Measurements from ENCODE around the gene CAMTA1.
"Not testable (repeated sequence)": the region's sequence is repeated elsewhere in the genome, so short reads cannot be mapped to it uniquely, and the experiment has no call there.

The CAMTA1 gene

DNA sequence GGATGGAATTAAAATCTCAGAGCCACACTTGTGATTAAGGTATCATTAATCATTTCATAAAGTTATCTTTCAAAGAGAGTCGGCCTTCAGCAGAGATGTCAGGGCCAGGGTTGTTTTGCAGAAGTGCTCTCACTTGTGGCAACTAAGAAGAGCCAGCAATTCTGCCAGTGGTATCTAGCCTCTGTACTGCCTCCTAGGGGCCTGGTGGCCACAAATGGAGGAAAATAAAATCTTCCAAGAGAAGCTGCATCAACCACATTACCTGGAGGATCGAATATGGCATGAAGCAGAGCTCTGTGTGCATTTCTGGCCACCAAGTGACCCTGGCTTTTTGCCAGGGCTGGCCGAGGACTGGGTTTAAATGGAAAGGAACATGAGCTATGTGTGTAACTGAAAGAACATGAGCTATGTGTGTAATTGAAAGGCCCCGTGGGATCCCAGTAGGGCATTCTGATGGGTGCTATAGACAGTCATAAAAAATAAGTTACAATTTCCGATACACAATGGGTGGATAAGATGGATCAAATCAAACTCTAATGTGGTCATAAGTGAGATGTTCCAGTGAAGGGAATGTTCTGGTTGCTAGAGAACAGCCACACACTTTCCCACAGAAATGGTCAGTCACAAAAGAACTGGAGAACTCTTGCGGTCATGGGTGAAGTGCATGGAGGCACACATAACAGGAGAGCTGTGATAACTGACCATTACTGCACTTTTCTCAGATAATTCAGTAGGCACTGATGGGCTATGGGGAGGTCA is 335.8 kb downstream of the CAMTA1 start:
- DNase-seq: no peak

DNA sequence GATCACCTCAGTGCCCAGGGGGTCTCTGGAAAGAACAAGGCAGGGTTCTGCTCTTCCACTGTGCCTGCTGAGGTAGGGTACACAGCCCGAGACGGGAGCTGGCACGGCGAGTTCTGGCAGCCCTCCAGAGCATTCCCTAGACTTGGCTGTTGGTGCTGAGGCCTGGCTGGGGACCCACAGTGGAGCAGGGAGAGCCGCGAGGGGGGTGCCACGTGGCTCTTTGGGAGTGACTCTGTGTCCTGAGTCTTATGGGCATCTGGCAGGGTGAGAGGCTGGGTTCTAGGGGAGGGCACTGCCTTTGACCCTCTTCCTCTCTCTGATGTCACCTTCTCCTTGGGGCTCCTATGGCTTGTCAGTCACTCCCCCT is 336.4 kb downstream of the CAMTA1 start:
- DNase-seq: no peak

DNA sequence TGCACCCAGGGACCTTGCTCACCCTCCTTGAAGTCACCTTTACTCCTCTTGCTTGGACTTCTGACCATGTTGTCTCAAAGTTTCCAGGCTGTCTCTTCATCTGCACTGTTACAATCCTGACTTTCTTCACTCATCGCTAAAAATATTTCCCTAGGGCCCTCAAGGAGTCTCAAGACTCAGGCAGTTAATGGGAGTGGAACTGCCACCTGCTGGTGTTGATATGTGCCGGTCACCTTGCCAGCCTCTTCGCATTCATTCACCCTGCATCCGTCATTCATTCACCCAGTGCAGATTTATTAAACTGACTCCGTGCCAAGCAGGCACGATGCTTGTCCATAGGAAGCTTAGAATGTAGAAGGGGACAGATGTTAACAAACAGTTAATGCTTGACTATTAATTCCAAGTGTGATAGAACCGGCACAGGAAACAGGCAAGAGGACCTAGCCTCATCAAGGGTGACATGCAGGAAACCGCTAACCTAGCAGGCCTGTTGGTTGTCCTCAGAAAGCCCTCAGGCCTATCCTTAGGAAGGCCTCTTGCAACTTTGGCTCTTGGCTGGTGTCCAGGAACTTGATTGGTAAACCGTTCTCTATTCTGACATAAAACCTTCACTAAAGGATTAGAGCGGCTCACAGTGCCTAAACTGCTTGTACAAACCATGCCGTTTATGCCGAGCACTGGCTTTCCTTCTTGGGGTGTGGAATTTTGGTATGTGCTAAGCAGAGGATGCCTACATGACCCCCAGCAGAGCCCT is 342.2 kb downstream of the CAMTA1 start:
- DNase-seq: no peak

DNA sequence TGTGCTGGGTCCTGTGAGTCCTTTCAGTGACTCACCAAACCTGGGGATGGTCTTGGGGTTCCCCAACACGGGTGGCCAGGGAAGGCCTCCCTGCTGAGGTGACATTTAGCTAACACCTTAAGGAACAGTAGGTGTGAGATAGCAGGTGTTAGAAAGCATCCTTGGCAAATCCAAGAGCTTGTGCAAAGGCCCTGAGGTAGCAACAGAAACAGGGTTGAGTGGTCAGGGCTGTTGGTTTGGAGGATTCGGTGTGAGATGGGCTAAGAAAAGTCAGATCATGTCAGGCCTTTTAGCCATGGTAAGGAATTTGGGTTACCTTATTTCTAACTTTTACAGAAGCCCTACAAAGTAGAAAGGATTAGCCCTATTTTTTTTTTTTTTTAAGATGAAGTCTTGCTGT is 343.0 kb downstream of the CAMTA1 start:
- no peak for DNase-seq

DNA sequence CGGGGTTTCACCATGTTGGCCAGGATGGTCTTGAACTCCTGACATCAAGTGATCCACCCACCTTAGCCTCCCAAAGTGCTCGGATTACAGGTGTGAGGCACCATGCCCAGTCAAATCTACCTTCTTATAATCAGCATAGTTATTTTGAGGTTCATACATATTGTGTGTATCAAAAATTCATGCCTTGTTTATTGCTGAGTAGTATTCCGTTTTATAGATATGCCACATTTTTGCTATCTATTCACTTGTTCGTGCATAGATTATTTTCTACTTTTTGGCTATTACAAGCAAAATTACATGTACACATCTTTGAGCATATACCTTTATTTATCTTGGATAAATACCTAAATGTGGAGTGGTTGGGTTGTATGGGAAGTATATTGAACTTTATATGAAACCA is 344.9 kb downstream of the CAMTA1 start:
- DNase-seq: no peak

DNA sequence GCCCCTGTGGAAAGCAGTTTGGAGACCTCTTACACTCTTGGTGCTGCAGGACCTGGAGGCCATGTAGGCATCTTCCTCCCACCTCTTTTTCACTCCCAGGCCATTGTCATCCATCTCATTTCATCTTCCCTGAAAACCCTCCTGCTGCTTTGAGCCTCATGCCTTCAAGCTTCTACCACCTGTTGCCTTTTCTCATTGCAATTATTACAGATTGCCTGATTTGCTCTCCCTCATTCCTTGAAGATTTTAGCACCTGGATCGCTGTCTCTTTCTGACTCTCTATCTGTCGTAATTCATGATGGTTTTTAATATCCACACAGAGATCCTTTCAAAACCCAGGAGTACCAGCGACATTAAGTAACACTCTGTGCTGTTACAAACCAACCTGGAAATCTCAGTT is 350.2 kb downstream of the CAMTA1 start:
- DNase-seq: no peak

DNA sequence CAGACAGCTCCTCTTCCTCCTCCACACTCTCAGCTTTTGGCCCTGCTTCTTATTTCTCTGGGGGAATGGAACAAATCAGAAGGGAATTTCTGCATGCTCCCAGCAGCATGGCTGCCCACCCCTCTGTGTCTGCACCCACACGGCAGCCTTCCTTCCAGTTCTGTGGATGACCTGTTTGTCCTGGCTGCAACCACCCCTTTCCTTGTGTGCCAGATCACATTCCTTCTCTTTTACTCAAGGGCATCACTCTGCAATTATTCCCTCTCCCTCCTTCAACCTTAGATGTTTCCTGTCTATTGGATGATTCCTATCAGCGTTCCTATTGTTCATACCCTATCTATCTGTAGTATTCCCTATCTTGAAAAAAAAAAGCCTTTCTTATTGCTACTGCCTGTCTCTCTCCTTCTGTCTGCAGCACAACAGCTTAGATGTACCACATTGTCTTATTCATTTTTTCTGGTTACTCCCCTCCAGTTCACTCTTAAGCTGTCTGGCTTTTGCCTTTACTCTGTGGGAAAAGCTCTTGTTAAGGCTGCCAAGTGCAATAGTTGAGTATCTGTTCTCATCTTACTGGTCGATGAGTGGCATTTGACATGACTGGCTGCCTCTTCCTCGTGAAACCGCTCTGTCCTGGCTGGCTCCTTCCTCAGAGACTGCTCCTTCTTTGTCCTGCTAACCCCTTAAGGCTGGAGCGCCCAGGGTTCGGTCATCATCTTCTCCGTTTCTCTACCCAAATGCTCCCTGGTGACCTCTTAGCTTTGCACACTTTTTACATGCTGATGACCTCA is 351.1 kb downstream of the CAMTA1 start:
- no peak for DNase-seq

DNA sequence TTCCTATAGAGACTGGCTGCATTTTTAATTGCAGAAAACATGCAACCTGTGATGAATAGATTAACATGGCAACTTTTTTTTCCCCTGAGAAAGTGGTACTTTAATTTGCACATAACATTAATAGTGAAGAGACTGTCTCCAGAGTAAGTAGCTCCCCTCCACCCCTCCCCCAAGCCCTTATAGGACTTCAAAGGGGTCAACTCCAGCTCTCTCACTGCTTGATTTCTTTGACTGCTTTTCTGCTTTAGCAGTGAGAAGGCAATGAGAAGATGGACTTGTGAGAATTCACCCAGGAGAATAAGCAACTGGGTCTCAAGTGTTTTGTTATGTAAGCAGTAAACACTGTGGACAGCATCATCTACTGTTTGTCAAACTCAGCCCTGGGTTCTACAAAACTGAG is 355.0 kb downstream of the CAMTA1 start:
- no peak for DNase-seq

DNA sequence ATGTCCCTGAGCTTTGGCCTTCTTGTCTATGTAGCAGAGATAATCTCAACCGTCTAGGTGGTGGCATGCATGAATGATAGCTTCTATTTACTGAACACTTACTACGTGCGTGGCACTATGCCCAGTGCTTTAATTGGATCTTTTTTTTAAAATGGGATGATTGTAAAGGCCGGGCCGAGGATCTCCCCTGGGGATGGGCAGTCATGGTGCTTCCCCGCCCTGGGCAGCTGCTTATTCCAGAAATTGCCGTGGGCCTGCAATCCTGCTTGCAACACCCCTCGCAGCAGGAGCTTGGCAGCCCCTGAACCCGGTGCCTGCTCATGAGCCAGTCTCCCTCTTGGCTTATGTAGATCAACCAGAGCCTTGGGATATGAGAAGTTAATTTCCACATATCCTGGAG is 360.7 kb downstream of the CAMTA1 start:
- no peak for DNase-seq

DNA sequence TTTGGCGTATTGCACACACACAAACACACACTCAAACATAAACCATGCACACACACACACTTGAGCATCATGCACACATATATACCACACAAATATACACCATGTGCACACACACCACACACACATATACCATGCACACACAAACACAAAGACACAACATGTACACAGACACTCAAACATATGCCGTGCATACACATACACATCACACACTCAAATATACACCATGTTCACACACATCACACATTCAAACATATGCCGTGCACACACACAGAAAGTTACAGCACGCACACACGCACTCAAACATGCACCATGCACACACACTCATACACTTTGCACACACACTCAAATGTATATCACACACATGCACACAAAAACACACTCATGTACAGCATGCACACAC is 361.5 kb downstream of the CAMTA1 start:
- DNase-seq: no peak

DNA sequence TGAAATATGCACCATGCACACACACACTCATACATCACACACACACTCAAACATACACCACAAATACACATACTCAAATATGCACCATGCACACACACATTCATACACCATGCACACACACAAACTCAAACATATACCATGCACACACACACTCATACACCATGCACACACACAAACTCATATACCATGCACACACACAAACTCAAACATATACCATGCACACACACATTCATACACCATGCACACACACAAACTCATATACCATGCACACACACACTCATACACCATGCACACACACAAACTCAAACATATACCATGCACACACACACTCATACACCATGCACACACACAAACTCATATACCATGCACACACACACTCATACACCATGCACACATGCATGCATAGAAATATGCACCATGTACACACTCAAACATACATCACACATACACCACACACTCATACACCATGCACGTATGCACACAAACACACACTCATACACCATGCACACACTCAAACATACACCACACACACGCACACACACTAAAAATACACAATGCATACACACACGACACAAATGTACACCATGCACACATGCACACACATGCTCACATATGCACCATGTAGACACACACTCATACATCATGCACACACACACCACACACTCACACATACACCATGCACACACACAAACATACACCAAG is 362.5 kb downstream of the CAMTA1 start:
- not testable (repeated sequence) for DNase-seq

DNA sequence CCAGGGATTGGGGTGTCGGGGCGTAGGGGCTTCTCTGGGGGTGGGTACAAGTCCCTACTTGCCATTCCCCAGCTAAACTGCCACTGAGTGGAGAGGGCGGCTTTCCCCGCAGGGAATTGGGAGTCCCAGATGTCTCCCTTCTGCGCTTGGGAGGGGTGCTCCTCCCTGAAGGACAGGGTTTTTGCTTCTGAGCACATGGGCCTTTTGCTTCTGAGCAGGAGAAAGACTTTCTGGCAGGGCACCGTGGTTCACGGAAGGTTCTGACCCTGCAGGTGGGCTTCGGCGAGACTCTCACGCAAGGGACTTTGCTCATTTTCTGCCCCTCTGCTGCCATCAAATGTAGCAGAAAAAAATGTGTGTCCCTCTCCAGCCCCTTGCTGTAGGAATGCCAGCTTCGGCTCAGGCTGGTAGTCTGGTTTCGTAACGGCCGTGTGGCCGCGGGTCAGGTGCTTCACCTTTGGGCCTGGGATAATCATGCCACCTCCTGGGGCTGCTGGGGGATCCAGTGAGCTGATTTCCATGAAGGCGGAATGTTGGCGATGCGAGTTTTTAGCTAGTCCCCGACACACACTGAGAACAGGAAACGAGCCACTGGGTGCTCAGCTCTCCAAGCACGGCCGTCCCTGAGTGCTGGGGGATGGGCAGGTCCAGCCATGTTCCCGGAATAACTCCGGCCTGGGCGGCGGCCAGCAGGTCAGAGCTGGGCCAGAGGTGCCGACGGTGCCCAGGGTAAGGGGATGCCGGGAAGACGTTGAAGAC is 364.0 kb downstream of the CAMTA1 start:
- no peak for DNase-seq

DNA sequence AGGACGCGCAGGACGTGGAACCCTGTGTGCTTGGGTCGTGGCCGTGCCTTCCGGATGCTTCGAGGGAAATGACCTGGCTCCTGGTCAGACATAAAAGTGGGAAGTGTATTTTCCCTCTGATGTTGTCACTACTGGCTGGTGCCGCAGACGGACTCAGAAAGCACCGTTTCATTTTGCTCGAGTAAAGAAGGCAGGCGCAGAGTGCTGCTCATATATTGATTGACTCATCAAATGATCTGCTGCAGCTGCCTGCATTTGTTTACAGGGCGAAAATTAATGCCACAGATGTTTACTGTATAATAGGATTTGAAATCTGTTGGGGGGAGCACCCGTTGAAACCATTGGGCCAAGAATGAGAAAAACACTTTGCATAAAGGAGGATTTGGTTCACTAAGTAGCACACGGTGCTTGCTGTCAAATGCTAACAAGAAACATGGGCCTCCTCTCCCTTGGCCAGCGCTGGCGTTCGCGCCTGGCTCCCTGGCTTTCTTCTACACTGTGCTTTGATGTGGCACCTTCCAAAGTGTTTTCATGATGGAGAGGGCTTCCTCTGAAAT is 365.5 kb downstream of the CAMTA1 start:
- DNase-seq: no peak

DNA sequence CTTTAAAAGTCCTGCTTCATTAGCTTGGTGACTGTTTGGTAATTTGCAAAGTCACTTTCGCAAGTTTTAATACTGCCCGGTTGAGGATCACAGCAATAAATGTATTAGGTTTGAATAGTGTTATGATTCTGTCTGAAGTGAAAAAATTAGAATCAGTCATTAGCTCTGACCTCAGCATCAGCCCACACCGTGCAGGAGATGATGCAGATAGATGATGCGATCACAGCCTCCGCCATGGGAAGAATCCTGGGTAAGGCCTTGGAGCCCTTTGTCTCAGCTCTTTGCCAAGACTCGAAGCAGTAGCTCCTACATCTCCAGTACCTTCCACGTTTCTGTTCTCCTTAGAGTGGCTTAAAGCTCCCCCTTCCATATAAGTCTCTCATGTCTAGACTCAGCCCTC is 366.7 kb downstream of the CAMTA1 start:
- no peak for DNase-seq

DNA sequence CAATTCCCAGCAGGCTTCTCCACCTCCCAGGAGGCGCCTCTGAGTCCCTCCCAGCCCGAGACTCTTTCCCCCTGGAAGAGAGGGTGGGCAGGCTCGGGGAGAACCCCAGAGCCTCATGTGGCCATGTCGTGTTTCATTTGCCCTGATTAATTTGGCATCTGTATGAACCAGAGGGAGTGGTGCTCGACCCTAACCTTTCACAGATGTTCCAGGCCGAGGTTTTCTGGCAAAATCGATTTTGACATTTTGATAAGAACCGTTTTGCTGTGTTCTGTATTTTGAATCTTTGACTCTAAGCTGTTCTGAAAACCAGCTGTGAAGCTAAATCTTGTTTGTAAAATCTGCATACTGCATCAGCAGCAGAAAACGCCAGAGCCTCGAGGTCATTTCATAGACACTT is 367.4 kb downstream of the CAMTA1 start:
- DNase-seq: no peak

DNA sequence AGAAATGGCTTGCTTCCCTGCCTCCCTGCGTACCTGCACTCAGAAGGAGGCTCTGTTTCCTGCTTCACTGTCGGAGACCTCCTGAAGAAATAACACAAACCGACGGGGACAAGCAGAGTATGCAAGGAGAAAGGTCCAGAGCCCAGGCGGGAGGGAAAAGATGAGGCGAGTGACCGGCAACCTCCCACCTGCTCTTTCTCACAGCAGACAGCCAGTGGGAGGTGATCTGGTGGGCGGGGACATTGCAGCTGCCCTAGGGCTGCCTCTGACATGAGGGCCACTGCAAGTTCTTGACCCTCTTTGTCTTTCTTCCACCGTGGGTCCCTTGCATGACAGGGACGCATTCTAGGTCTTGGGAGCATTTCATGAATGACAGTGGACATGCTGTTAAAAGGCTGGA is 368.2 kb downstream of the CAMTA1 start:
- DNase-seq: no peak

DNA sequence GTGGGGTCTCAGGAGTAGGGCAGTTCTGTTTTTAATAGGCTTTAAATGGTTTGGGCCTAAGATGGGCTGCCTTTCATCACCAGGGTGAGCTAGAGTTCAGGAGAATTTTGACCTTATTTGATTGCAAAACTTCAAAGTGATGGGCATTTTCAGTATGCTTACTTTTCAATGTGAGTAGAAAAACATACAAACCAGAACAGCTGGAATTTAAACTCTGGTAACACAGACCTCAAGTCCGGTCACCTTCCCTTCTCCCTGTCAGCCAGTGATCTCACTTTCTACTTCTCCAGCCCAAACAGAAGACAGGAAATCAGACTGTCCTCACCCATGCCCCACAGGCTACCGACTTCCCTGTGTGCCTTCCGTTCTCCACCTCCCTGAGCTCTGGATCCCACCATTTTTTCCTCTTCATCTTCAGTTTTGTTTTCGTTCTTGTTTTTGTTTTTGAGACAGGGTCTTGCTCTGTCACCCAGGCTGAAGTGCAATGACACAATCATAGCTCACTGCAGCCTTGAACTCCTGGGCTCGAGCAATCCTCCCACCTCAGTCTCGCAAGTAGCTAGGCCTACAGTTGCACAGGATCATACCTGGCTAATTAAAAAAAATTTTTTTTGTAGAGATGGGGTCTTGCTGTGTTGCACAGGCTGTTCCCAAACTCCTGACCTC is 374.0 kb downstream of the CAMTA1 start:
- no peak for DNase-seq

DNA sequence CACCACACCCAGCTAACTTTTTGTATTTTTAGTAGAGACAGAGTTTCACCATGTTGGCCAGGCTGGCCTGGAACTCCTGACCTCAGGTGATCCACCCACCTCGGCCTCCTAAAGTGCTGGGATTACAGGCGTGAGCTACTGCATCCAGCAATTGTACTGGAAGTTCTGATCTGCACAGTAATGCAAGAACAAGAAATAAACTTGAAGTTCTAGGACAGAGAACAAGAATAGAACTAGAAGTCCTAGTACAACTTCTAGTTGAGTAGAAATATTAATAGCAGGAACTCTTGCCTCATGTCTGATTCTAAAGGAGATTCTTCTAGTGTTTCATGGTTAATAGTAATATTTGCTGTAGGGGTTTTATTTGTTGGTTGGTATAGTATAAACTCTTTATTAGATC is 383.3 kb downstream of the CAMTA1 start:
- DNase-seq: not testable (repeated sequence)

DNA sequence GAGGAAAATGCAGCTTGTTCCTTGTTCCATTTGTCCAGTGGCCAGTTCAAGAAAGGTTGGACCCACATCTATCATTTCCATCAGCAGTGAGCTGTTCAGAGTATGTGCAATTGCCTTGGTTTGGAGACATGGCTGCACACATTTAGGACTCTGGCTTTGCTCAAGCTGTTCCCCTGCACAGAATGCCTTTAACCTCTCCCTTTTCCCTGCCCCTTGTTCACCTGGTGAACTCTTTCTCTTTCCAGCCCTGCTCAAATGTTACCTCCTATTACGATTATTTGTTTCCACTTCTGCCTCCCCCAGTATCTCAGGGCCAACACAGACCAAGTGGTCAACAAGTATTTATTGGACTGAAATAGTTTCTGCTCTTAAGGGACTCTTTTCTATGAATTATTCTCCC is 385.9 kb downstream of the CAMTA1 start:
- no peak for DNase-seq

DNA sequence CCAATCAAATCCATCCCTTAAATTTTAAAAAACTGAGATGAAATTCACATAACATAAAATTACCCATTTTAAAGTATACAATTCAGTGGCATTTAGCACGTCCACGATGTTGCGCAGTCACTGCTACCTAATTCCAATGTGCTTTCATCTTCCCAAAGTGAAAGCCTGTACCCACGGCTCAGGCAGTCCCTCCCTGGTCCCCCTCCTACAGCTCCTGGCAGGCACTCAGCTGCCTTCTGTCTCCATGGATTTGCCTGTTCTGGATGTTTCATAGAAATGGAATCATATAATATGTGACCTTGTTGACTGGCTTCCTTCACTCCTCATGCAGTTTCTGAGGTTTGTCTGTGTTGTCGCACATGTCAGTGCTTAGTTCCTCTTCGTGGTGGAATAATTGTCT is 386.3 kb downstream of the CAMTA1 start:
- DNase-seq: no peak

DNA sequence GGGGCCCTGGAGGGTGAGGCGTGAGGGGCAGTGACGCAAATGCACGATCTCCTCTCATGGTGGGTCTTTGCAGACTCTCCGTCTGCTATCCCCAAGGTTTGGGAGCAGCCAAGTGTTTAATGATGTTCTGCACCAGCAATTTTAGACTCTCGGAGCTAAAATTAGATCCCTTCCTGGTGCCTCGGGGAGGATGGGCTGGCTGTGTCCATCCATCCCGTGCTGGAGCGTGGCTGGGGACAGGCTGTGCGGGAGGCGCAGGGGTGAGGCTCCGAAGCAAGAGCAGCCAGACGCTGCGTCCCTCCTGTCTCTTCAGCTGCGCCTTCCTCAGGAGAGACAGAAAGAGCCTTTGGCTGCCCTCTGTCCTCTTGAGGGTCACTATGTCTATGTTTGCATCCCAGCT is 387.6 kb downstream of the CAMTA1 start:
- no peak for DNase-seq

DNA sequence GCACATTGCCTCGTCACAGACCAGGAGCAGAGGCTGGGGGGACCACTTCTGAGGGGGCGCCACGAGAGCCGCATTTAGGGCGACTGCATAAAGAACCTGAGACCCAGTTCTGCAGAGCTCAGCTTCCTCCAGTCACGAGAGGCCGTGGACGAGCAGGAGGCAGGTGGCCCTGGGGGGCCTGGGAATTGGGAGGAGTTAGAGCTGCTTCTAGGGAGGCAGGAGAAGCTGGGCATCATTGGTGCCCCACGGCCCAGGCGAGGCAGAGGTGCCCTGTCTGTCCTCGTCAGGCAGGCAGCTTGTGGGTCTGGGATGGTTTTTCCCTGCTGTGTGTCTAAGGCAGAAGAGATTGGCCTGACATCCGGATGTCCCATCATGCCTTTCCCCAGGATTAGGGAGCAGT is 389.3 kb downstream of the CAMTA1 start:
- no peak for DNase-seq

Measured in activated naive CD4-positive, alpha-beta T cell (primary cell).